Stomach (tissue), 9 donors: Measurements from ENCODE around the gene RAB36. TPM values are rescaled to one million over a fixed set of nuclear protein-coding genes. Genes with fewer than 3 reads are reported as not detected.

ENCODE experiments used
- DNase-seq, 2 donors: peaks; one replicate each; pipeline versions ENCODE4 v3.0.0 to v3.0.0-alpha.2; 2013 to 2019
- H3K27ac ChIP-seq, 5 donors: fragments of 200-600 bp in 4 of 5; sonication (generic) in 4 of 5; one replicate each; pipeline ENCODE4 v1.5.1; 2013 to 2019; ENCODE audit warnings: mild to moderate bottlenecking in 1 of 5, moderate library complexity in 1 of 5
- H3K27me3 ChIP-seq, 3 donors: fragments of 200-600 bp; sonication (generic); one replicate each; pipeline ENCODE4 v1.5.1; 2017 to 2019; ENCODE audit warnings: mixed run types in 1 of 3
- H3K36me3 ChIP-seq, 4 donors: fragments of 200-600 bp; sonication (generic); 1 replicate in 3 of 4; 2 replicates in 1 of 4; pipeline ENCODE4 v1.5.1; 2016 to 2019
- H3K4me1 ChIP-seq, 4 donors: fragments of 200-600 bp; sonication (generic); one replicate each; pipeline ENCODE4 v1.5.1; 2016 to 2019
- H3K4me3 ChIP-seq, 4 donors: fragments of 200-600 bp; sonication (generic) in 3 of 4; one replicate each; pipeline ENCODE4 v1.5.1; 2016 to 2019; ENCODE audit warnings: mild to moderate bottlenecking in 1 of 4
- H3K9me3 ChIP-seq, 4 donors: fragments of 200-600 bp; sonication (generic); one replicate each; pipeline ENCODE4 v1.5.1; 2016 to 2019
- CTCF ChIP-seq, 7 experiments: fragments of 450-650 bp in 4 of 7; fragments of 200-600 bp in 3 of 7; sonication (generic) in 3 of 7; IDR thresholded peaks; one replicate each; pipeline ENCODE4 v1.5.1; 2016 to 2019; ENCODE audit warnings: antibody characterized with exemption in 7 of 7, control low read depth in 2 of 7, mild to moderate bottlenecking in 1 of 7
- EP300 ChIP-seq: sonication (generic); formaldehyde crosslinking; IDR thresholded peaks from one replicate; pipeline ENCODE4 v1.6.1; 2017; ENCODE audit warnings: antibody characterized with exemption
- POLR2A ChIP-seq, 4 donors: fragments of 450-650 bp; IDR thresholded peaks; one replicate each; pipeline ENCODE4 v1.6.1; 2016; ENCODE audit warnings: antibody characterized with exemption in 4 of 4, control low read depth in 2 of 4, mild to moderate bottlenecking in 1 of 4, moderate library complexity in 1 of 4
- POLR2AphosphoS5 ChIP-seq, 3 donors: sonication (generic); formaldehyde crosslinking; IDR thresholded peaks; one replicate each; pipeline ENCODE4 v1.6.1; 2016; ENCODE audit warnings: antibody characterized with exemption in 3 of 3
- WGBS, 5 donors: extraction: QIAGEN DNeasy Blood & Tissue Kit in 3 of 5; methylation state at CpG; one replicate each; pipeline versions ENCODE4 v1.1.5 to v1.1.7; 2013 to 2018; 5-methylcytosine and 5-hydroxymethylcytosine counted together
- intact Hi-C: fragments of 100-400 bp; cut with DNase I; formaldehyde crosslinking; loops from one replicate; pipeline ENCODE4 v1.15.1; 2023; ENCODE audit warnings: low total_unique reads
- polyA plus RNA-seq, 3 donors: library from polyadenylated mRNA; stranded (reverse); fragments of 200-250 nt; gene quantifications; one replicate each; pipeline ENCODE4 v1.2.3, GENCODE V29; 2013
- total RNA-seq, 5 donors: library from RNA; depleted of rRNA; stranded (reverse); fragments of >200 nt; gene quantifications; one replicate each; pipeline versions ENCODE4 v1.1.0 to v1.2.3, GENCODE V29; 2014 to 2016
- donor health status: healthy with polysubstance abuse.
- donor health status: Bipolar disorder and iron deficiency.
- donor health status: healthy.

Gene RAB36
- total and polyA plus RNA-seq, 8 donors: 0.58 to 7.6 (median 1.6) TPM; not detected in 1

- Histone ChIP-seq H3K27me3 (no peaks in the 10 kb centered on the region), H3K36me3 (no peaks in the 10 kb centered on the region), H3K4me3 (no peak overlapping the region), H3K4me1 (peaks cover 19 to 60% (median 35%) of the 10 kb centered on the region in 4 donors), H3K27ac (peak overlapping the region; percentile 69 to 85 (median 77)), H3K9me3 (no peaks in the 10 kb centered on the region)
- TF ChIP-seq POLR2A (IDR thresholded peaks at IDR 0.05) (no peak), CTCF (IDR thresholded peaks at IDR 0.05) (no peak), POLR2AphosphoS5 (IDR thresholded peaks at IDR 0.05) (no peak), EP300 (no peak)
- intact Hi-C loops: no loop called here
- no peak for DNase-seq
- 67 to 82% (median 70%) methylated on average over 12 to 17 of the region's 17 CpGs for WGBS, 5 donors
These were observed 37.6 kb upstream of the RAB36 start for GRCh38 chr22:23107487-23108248.

GRCh38 chr22:23108249-23109078 lies 36.8 kb upstream of the RAB36 start:
- TF ChIP-seq EP300 (no peak), CTCF (IDR thresholded peaks at IDR 0.05) (no peak), POLR2A (IDR thresholded peaks at IDR 0.05) (no peak), POLR2AphosphoS5 (IDR thresholded peaks at IDR 0.05) (no peak)
- Histone ChIP-seq H3K27me3 (no peaks in the 10 kb centered on the region), H3K4me1 (peaks cover 19 to 60% (median 32%) of the 10 kb centered on the region in 4 donors), H3K36me3 (no peaks in the 10 kb centered on the region), H3K4me3 (no peak overlapping the region), H3K9me3 (no peaks in the 10 kb centered on the region), H3K27ac (peak overlapping the region in 2 of 5 donors; percentile 77)
- 87 to 96% (median 92%) methylated on average over 7 of the region's 7 CpGs for WGBS, 5 donors
- intact Hi-C loops: no loop called here
- no peak for DNase-seq

GRCh38 chr22:23109079-23109347 lies 36.3 kb upstream of the RAB36 start:
- intact Hi-C loops: no loop called here
- 72 to 92% (median 90%) methylated on average over 4 to 6 of the region's 6 CpGs for whole genome bisulfite sequencing, 5 donors
- no peaks in the 10 kb centered on the region for H3K36me3 ChIP-seq
- DNase-seq: no peak
- H3K9me3 ChIP-seq: no peaks in the 10 kb centered on the region
- H3K4me1 ChIP-seq: peaks cover 19 to 65% (median 32%) of the 10 kb centered on the region in 4 donors
- no peak overlapping the region for H3K27ac ChIP-seq
- no peaks in the 10 kb centered on the region for H3K27me3 ChIP-seq
- TF ChIP-seq CTCF (IDR thresholded peaks at IDR 0.05): no peak
- TF ChIP-seq EP300: no peak
- no peak for TF ChIP-seq POLR2AphosphoS5 (IDR thresholded peaks at IDR 0.05)
- TF ChIP-seq POLR2A (IDR thresholded peaks at IDR 0.05): no peak
- no peak overlapping the region for H3K4me3 ChIP-seq

- no peak for DNase-seq
- Histone ChIP-seq H3K4me3 (no peak overlapping the region), H3K27ac (no peak overlapping the region), H3K36me3 (no peaks in the 10 kb centered on the region), H3K9me3 (no peaks in the 10 kb centered on the region), H3K4me1 (peaks cover 19 to 64% (median 32%) of the 10 kb centered on the region in 4 donors), H3K27me3 (no peaks in the 10 kb centered on the region)
- WGBS, 5 donors: 50 to 74% (median 67%) methylated on average over 5 of the region's 5 CpGs
- intact Hi-C loops: no loop called here
- TF ChIP-seq POLR2AphosphoS5 (IDR thresholded peaks at IDR 0.05): no peak
- no peak for TF ChIP-seq POLR2A (IDR thresholded peaks at IDR 0.05)
- no peak for TF ChIP-seq EP300
- no peak for TF ChIP-seq CTCF (IDR thresholded peaks at IDR 0.05)
These were observed 35.8 kb upstream of the RAB36 start for GRCh38 chr22:23109441-23109978.
